GM19372 (cell line): ENCODE results near the gene STN1.

Source experiments
- ATAC-seq: cut with Tn5 transposase; IDR thresholded peaks from one replicate; pipeline ENCODE4 v1.9.1; 2021; ENCODE audit warnings: mild to moderate bottlenecking, low read depth, moderate library complexity; ENCODE audit not compliant: unreplicated experiment

Gene STN1

DNA sequence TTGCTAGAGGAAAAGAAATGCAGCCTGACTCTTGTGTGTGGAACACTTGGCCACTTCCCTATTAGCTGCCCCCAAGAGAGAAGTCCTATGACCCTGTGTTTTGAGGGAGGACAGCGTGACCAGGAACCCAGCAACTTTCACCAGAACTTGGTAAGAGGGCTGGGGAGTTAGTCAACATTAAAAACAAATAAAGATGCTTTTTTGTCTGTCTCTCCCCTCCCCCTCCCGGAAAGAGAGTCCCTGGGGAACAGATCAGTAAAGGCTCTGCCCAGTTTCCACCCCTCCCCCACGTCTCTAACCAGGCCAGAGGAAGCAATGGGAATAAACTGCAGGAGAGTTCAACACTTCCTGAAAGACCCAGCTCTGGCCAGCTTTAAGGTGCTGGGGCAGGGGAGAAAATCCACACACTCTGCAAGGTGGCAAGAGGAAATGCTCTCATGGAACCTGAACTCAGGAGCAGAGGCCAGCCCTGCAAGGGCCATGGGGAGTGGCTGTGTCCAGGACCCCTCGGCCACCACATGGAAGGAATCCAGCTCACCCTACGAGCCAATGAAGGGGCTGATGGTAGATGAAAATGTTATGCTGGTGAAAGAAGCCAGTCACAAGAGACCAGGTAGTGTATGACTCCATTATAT lies 84.1 kb downstream of the STN1 start:
- no peak for ATAC-seq

DNA sequence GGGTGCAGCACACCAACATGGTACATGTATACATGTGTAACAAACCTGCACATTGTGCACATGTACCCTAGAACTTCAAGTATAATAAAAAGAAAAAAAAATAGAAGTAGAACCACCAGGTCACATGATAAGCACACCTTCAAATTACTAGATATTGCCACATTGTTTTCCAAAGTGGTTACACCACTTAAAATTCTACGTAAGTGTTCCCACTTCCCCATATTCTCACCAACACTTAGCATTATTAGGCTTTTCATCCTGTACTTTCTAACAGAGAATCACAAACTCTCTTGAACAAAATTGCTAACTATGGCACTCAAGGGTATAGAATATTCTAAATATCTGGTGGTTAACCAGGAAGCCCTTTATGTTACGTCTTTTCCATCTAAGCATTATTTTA lies 85.2 kb downstream of the STN1 start:
- no peak for ATAC-seq
